Heart left ventricle (tissue), 13 donors: ENCODE data around the gene TMEM273.

Experiments
- CTCF ChIP-seq, 12 donors: fragments of 200-600 bp; sonication (generic) in 4 of 12; IDR thresholded peaks; one replicate each; pipeline versions ENCODE4 v1.5.0 to v1.8.0; 2018 to 2022; ENCODE audit warnings: antibody characterized with exemption in 12 of 12, mild to moderate bottlenecking in 5 of 12
- POLR2A ChIP-seq, 2 donors: fragments of 450-650 bp; IDR thresholded peaks; one replicate each; pipeline ENCODE4 v1.6.1; 2017; ENCODE audit warnings: antibody characterized with exemption in 2 of 2, mild to moderate bottlenecking in 2 of 2, moderate library complexity in 2 of 2
- donor health status: ischemic (EF 13 %, LVEDD 7.1; RV severe dilation, severe dysfunction).
- donor health status: DM: no; HTN: yes; CAD: no.
- donor health status: DM: no; HTN: no; CAD: no.
- donor health status: ischemic (EF 25% LVEDD 6.9; RV normal size, moderate dysfunction).
- donor health status: ischemic (EF 25% LVEDD 5.7; RV mildly dilated, moderate dysfunction).
- donor health status: ischemic (EF 35%, LVEDD 5.7; RV mildly dilated, moderate dysfunction).
- donor health status: nonischemic (EF 11% LVEDD 7.7; RV severe dilation, severe dysfunction).
- donor health status: DM: yes; HTN: yes; CAD: no.
- donor health status: PGD.
- donor health status: ischemic (EF 29% LVEDD 5.4; RV normal size, mild dysfunction).
- donor health status: nonischemic (EF 23%, LVEDD 6.1; RV moderate dilation, normal function).

GRCh38 chr10:49202266-49202665, 14.1 kb upstream of the TMEM273 start:
- TF ChIP-seq CTCF (IDR thresholded peaks at IDR 0.05) (no peak), POLR2A (IDR thresholded peaks at IDR 0.05) (no peak)
